Measurements from ENCODE around the gene SLC37A4. TPM values are rescaled to one million over a fixed set of nuclear protein-coding genes. Genes with fewer than 3 reads are reported as not detected.
"Not testable (repeated sequence)": the region's sequence is repeated elsewhere in the genome, so short reads cannot be mapped to it uniquely, and the experiment has no call there.

Gene SLC37A4
- total RNA-seq, 1 donor from 2014 or later, result 14.5 TPM

DNA sequence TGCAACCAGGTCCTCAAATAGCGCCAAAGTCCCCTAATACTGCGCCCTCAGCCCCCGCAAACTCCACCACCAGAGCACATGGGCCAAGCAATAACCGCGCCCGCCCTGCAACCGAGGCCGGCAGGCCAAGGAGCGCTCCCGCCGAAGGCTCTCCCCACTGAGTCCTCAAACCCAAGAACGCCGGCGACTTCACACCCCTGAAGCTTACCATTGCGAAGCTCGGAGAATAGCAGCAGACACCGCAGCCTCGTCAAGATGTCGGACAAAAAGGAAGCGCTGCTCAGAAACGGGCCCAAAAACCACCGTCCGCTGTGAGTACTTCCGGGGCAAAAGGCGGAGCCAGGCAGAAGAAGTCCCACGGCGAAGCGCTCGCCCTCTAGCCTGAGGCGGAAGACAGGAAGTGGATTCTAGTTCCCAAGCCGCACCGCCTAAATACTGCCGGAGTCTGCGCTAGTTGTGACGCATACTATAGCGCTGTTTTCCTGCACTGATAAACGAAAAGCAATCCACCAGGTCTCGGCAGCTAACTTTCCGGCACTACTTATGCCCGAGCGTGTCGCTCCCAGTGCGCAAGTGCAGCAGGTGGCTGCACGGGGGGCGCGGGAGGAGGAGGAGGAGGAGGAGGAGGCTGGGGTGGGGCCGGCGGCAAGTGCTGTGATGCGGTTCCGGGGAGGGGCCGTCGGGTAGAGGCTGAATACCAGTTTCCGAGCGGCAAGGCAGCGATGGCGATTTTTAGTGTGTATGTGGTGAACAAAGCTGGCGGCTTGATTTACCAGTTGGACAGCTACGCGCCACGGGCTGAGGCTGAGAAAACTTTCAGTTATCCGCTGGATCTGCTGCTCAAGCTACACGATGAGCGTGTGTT is 12.4 kb downstream of the SLC37A4 start, which contains the start of the genes RPS25 and TRAPPC4:
TSS of gene RPS25 (minus strand) at position 270 of the 865 bp plus-strand sequence. CDS start at position 211, 59 bp downstream.
TSS of gene TRAPPC4 (plus strand) at position 693 of the 865 bp plus-strand sequence. CDS start at position 723, 30 bp downstream.
- peak; percentile 93 to 97 for DNase-seq (ENCODE audit: low read depth in 2 of 2)

DNA sequence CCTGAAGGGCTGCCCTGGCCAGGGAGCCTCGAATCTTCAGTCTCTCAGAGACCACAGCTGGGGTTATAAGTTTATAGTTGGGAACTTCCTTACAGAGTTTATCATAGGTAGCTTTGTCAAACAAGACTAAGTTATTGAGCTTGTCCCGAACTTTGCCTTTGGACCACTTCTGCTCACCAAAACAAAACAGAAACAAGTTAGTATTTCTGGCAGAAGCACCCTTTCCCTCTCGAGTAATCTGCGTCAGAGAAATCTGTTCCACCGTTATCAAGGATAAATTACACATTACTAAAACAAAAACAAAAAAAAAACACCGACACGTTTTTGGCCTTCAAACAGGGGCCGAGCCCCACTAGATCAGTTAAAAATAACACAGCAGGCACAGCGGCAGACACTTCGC is 13.3 kb downstream of the SLC37A4 start:
- not testable (repeated sequence) for DNase-seq (ENCODE audit: low read depth in 2 of 2)

DNA sequence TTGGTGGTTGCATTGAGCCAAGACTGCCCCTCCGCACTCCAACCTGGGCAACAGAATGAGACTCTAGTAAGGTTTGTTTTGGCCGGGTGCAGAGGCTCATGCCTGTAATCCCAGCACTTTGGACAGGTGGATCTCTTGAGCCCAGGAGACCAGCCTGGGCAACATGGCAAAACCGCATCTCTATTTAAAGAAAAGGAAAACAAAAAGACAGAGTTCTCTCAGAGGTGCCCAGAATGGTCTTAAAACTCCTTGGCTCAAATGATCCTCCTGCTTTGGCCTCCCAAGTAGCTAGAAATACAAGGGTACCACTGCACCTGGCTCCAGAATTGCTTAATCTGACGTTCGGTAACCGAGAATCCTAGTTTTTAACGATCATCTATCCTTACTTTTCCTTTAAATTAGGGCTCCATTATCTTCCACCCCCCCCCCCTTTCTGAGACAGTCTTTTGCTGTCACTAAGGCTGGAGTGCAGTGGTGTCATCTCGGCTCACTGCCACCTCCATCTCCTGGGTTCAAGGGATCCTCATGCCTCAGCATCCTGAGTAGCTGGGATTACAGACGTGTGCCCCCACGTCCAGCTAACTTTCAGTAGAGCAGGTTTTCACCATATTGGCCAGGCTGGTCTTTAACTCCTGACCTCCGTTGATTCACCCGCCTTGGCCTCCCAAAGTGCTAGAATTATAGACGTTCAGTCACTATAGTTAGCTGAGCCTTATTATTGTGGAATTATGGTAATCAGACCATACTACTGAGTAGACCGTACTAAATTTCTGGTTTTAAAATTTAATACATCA is 14.3 kb downstream of the SLC37A4 start:
- no peak for DNase-seq (ENCODE audit: low read depth in 2 of 2)

DNA sequence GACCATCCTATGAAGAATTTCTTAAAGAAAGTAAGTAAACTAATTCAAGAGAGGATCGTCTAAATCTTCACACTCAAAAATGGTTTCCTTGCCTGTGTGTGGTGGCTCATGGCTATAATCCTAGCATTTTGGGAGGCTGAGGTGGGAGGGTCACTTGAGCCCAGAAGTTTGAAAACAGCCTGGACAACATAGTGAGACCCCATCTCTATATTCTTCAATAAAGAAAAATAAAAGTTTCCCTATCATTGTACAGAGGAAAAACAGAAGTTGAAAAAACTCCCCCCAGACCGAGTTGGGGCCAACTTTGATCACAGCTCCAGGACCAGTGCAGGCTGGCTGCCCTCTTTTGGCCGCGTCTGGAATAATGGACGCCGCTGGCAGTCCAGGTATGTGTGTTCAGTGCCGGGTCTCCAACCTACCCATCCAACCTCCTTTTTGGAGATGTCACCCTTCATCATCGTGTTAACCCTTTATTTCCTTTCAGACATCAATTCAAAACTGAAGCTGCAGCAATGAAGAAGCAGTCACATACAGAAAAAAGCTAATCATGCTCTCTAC is 15.5 kb downstream of the SLC37A4 start:
- no peak for DNase-seq (ENCODE audit: low read depth in 2 of 2)

DNA sequence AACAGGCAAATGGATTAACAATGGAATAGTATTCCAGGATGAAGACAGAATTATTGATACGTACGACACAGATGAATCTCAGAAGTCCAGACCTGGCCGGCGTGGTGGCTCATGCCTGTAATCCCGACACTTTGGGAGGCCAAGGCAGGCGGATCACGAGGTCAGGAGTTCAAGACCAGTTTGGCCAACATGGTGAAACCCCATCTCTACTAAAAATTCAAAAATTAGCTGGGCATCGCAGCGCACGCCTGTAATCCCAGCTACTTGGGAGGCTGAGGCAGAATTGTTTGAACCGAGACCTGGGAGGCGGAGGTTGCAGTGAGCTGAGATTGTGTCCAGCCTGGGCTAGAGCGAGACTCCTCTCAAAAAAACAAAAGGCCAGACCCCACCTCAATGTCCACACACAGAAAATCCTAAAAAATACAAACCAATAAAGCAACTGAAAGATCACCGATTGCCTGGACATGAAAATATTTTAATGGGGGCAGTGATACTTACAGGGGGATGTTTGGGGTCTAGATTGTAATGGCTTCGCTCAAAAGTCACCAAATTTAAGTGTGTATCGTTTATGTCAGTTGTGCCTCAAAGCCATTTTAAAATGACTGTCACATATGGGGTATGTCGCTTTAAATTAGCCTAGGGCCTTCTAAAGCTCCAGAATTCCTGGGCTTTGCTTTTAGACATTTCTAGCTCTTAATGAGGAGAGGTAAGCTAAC is 16.3 kb downstream of the SLC37A4 start:
- no peak for DNase-seq (ENCODE audit: low read depth in 2 of 2)

DNA sequence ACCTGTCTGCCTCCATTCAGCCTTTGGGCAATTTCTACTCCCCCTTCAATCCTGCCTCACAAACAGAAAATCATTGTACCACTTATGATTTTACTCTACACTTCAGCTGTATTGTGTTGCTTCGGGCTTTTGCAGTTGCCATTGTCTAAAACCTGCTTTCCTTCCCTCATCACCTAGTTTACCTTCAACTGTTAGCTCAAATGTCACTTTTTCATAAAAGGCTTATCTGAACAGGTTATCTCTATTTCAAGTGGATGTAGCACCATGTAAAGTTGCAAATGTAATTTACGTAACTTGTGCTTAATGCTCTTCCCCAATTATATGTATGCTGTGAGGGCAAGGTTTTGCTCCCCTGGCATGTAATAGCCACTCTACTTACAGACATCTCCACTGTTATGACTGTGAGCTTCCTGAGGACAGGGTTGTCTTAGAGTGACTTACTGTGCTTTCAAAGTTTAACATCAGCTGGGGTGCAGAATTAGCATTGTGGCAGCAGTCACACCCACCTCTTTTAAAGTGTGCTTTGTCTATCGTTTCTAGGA is 18.0 kb downstream of the SLC37A4 start:
- no peak for DNase-seq (ENCODE audit: low read depth in 2 of 2)

DNA sequence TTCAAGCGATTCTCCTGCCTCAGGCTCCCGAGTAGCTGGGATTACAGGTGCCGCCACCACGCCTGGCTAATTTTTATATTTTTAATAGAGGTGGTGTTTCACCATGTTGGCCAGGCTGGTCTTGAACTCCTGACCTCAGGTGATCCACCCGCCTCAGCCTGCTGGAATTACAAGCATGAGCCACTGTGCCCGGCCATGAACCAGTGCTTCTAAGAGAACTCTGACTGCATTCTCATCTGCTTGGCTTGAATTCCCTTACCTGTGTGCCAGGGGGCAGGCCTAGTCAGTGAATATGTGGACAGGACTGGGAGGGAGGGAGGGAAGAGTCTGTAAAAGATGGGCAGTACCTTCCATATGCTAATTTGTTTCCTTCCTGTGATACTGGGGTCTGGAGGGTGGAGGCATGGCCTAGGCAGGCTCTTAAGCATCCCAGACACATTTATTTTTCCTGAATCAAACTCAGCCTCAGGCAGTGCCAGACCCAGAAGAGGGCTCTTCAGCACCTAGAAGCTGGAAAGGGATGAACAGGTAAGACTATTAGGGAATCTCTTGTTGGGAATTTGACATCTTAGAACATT is 19.1 kb downstream of the SLC37A4 start:
- no peak for DNase-seq (ENCODE audit: low read depth in 2 of 2)

DNA sequence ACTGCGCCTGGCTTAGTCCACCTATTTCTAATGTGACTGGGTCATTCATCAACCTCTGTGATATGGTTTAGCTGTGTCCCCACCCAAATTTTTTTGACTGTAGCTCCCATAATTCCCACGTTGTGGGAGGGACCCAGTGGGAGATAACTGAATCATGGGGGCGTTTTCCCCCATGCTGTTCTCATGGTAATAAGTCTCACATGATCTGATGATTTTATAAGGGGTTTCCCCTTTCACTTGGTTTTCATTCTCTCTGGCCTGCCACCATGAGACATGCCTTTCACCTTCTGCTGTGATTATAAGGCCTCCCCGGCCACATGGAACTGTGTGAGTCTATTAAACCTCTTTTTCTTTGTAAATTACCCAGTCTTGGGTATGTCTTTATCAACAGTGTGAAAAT is 24.0 kb downstream of the SLC37A4 start:
- no peak for DNase-seq (ENCODE audit: low read depth in 2 of 2)

DNA sequence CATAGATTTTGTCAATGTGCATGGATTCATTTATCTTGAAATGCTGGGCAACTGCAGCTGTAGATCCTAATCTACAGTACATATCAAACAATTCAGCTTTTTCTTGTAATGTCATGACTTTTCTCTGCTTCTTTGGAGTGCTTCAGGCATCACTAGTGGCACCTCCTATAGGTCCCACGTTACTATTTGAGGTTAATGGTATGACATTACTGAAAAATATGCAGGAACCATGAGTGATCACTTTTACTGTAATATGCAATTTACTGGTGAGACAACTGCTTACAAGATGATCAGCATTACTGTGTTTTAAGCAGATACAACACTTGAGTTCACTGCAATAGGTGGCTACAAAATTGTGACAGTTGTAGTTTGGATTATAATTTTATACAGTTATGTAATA is 29.8 kb downstream of the SLC37A4 start:
- no peak for DNase-seq (ENCODE audit: low read depth in 2 of 2)

DNA sequence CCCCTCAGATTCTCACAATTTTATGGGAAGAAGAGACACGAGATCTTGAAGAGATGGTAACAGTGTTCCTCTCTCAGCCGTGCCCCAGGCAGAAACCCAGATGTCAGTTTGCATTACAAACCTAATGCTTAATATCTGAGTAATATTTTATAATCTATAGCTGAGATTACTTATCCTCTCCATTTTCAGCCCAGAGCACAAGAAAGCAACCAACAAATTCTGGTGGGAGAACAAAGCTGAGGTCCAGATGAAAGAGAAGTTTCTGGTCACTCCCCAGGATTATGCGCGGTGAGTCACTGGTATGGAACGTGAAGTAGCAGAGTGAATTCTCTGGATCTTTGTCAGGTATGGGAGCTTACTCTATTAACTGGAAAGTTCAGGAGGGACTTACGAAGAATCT is 31.9 kb downstream of the SLC37A4 start:
- DNase-seq (ENCODE audit: low read depth in 2 of 2), result peak in 1 of 2 donors; percentile 56

DNA sequence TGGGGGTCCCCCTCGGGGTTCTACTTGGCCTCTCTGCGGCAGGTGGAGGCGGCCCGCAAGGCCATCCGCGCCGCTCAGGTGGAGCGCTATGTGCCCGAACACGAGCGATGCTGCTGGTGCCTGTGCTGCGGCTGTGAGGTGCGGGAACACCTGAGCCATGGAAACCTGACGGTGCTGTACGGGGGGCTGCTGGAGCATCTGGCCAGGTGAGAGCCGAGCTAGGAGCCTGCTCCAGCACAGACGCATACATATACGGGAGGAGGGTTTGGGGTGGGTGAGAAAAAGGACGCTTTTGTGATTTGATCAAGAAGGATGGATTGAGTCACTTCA is 32.3 kb downstream of the SLC37A4 start:
- peak in 1 of 2 donors; percentile 13 for DNase-seq (ENCODE audit: low read depth in 2 of 2)

DNA sequence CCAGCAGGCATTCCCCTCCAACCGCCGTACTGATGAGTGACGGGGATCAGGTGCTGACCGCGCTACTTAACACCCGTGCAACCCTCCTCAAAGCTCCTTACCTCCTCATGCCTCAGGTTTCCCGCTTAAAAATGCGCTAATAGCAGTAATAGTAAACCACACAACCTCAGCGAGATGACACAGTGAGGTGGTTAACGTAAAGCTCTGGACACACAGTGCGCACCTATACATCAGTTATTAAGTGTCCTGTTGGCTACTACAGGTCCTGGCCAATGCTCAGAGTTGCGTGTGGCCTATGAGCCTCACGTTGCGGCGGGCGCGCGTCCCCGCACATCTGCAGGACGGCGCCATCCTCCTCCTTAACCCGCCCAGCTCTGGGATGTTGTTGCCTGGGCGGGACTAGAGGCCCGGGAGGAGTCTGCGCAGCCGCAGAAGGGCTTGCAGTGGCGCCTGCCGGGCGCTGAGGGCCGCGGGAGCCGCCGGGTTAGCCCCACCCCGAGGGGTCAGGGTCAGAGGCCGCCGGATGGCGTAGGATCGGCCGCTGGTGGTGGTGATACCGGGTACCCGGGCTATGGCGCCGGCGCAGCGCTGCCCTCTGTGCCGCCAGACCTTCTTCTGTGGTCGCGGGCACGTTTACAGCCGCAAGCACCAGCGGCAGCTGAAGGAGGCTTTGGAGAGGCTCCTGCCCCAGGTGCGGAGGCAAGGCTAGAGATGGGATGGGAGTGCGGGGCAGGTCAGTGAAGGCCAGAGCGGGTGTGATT is 32.9 kb downstream of the SLC37A4 start, which contains the start of gene CENATAC:
TSS of gene CENATAC (plus strand) at position 512 of the 761 bp plus-strand sequence. CDS start at position 572, 60 bp downstream.
- DNase-seq (ENCODE audit: low read depth in 2 of 2), result peak; percentile 71 to 86

DNA sequence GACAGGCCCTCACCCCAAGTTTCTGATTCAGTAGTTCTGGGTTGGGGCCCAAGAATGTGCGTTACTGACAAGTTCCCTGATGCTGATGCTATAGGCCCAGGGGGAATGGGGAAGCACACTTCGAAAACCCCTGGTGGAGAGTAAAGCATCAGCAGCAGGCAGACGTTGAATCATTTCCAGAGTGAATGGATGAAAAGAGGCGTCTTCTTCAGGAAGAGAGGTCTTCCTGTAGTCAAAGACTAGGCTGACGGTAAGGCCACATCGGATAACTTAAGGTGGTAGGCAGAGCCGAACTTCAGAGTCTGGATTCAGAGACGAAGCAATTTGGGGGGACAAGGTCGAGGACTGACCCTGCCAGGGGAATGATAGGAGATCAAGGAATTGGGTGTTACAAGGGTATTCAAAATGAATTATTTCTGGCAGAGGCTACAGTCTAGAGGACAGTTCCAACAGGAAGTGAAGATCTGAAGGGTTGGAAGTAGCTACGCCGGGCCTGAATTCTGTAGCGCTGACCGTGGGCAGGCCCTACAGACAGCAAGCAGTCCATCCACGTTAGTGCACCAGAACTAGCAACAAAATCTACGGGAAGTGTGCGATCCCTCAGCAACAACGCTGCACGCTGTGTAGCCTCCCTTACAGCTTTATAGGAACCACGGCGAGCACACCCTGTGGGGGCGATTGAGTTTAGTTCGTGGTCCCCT is 33.6 kb downstream of the SLC37A4 start:
- peak in 1 of 2 donors; percentile 33 for DNase-seq (ENCODE audit: low read depth in 2 of 2)

DNA sequence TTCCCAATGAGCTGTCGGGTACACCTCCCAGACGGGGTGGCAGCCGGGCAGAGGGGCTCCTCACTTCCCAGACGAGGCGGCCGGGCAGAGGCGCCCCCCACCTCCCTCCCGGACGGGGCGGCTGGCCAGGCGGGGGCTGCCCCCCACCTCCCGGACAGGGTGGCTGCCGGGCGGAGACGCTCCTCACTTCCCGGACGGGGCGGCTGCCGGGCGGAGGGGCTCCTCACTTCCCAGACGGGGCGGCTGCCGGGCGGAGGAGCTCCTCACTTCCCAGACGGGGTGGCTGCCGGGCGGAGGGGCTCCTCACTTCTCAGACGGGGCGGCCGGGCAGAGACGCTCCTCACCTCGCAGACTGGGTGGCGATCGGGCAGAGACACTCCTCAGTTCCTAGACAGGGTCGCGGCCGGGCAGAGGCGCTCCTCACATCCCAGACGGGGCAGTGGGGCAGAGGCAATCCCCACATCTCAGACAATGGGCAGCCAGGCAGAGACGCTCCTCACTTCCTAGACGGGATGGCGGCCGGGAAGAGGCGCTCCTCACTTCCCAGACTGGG is 39.1 kb downstream of the SLC37A4 start:
- DNase-seq (ENCODE audit: low read depth in 2 of 2), result not testable (repeated sequence)

DNA sequence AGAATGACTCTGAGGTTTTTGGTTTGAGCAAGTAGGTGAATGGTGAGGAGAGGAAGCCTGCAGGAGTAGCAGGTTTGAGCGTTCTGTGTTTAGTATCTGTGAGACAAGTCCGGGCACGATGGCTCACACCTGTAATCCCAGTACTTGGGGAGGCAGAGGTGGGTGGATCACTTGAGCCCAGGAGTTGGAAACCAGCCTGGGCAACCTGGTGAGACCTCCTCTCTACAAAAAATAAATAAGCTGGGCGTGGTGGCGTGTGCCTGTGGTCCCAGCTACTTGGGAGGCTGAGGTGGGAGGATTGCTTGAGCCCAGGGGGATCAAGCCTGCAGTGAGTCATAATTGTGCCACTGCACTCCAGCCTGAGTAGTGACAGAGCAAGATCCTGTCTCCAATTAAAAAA is 42.4 kb downstream of the SLC37A4 start:
- no peak for DNase-seq (ENCODE audit: low read depth in 2 of 2)

DNA sequence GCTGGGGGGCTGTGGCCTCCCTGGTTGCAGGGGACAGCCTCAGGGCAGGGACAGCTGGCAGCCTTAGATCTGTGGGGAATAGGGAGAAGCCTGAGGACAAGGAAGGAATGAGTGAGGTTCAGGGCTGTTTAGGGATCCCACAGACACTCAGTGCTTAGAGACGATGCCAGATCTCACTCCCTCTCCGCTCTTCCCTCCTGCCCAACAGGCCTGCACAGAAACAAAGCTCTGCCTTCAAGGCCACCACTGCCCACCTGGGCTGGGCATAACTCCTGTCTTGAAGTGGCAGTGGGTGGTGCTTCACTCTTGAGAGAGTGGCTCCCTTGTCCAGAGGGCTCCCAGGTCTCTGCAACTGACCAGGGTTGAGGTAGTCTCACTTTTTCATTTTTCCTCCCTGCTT is 45.9 kb downstream of the SLC37A4 start:
- DNase-seq (ENCODE audit: low read depth in 2 of 2), result no peak

DNA sequence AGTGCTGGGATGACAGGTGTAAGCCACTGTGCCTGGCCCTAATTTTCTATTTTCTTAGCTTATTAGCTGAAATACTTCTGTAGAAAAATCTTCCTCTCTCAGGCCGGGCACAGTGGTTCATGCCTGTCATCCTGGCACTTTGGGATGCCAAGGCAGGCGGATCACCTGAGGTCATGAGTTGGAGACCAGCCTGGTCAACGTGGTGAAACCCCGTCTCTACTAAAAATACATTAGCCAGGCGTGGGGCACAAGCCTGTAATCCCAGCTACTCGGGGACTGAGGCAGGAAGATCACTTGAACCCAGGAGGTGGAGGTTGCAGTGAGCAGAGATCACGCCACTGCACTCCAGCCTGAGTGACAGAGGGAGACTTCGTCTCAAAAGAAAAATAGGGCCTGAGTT is 46.3 kb downstream of the SLC37A4 start:
- DNase-seq (ENCODE audit: low read depth in 2 of 2), result not testable (repeated sequence)

DNA sequence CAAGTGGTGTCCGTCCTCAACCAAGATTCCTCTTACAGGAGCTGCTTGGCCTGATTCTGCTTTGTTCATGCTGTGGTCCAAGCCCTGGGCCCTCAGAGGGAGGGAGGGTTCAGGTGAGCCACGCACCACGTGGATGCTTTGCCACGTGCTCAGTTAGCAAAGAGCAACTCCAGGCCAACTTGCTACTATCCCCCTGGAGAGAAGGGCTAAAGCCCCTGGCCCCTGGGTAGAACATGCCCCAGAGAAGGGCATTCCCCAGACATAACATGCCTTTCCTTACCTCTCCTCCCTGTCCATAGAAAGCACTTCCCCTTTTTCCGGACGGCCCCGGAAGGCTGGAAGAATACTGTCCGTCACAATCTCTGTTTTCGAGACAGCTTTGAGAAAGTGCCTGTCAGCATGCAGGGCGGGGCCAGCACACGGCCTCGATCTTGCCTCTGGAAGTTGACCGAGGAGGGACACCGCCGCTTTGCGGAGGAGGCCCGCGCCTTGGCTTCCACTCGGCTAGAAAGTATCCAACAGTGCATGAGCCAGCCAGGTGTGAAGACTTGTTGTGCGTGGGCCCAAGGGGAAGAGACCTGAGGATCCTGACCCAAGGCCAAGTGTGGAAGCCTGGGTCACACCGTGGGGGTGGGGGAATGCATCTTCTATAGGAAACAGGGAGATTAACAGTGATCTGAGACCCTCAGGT is 50.3 kb downstream of the SLC37A4 start:
- DNase-seq (ENCODE audit: low read depth in 2 of 2), result no peak

All from dermis microvascular lymphatic vessel endothelial cell (primary cell).